PC-3 (cell line): ENCODE results near the gene LBHD2. TPM values are rescaled to one million over a fixed set of nuclear protein-coding genes. Genes with fewer than 3 reads are reported as not detected.

ENCODE experiments used
- ATAC-seq: fragments of 200-7000 bp; cut with Tn5 transposase; 2 replicates; pipeline ENCODE4 v1.9.1; 2020; ENCODE audit warnings: mild to moderate bottlenecking, moderate library complexity
- BruUV-seq: library from RNA; stranded (reverse); fragments of 400-500 nt; replicated peaks from 2 replicates; lab custom pipeline; 2021; lab: Mats Ljungman, UMichigan
- CTCF ChIA-PET: fragments of 300-600 bp; sonication (Branson Sonifier 250); formaldehyde crosslinking; loops from one replicate; lab custom pipeline; 2022; ENCODE audit warnings: antibody characterized with exemption; lab: Charles Lee
- POLR2A ChIA-PET: fragments of 300-600 bp; sonication (Branson Sonifier 250); formaldehyde crosslinking; loops from one replicate; lab custom pipeline; 2022; ENCODE audit warnings: antibody characterized with exemption; ENCODE audit not compliant: unreplicated experiment; lab: Charles Lee
- DNase-seq: peaks from one replicate; pipeline ENCODE4 v3.0.0-alpha.2; 2015
- H2AFZ ChIP-seq: fragments of 300-600 bp; sonication (generic); 2 replicates; pipeline ENCODE4 v1.6.0; 2016; ENCODE audit warnings: antibody characterized with exemption, low read length
- H3F3A ChIP-seq: fragments of 300-600 bp; sonication (generic); one replicate; pipeline ENCODE4 v1.6.0; 2017; ENCODE audit warnings: antibody characterized with exemption, low read length, control low read depth, mild to moderate bottlenecking; ENCODE audit not compliant: unreplicated experiment
- H3K27ac ChIP-seq: fragments of 300-600 bp; sonication (generic); 2 replicates; pipeline ENCODE4 v1.5.1; 2016; ENCODE audit warnings: mild to moderate bottlenecking, low read length
- H3K27me3 ChIP-seq: fragments of 300-600 bp; sonication (generic); 2 replicates; pipeline ENCODE4 v1.6.1; 2016; ENCODE audit warnings: low read length, mixed read lengths
- H3K36me3 ChIP-seq: fragments of 300-600 bp; sonication (generic); 2 replicates; pipeline ENCODE4 v1.6.1; 2016; ENCODE audit warnings: low read depth, mixed run types, low read length, mixed read lengths
- H3K4me1 ChIP-seq: fragments of 300-600 bp; sonication (generic); 2 replicates; pipeline ENCODE4 v1.5.1; 2016; ENCODE audit warnings: low read length; ENCODE audit not compliant: insufficient read depth
- H3K4me2 ChIP-seq: fragments of 300-600 bp; sonication (generic); 2 replicates; pipeline ENCODE4 v1.6.0; 2016; ENCODE audit warnings: low read length
- H3K4me3 ChIP-seq: fragments of 300-600 bp; sonication (generic); 2 replicates; pipeline ENCODE4 v1.5.1; 2016; ENCODE audit warnings: mild to moderate bottlenecking, low read length, mixed read lengths
- H3K79me2 ChIP-seq: fragments of 300-600 bp; sonication (generic); 2 replicates; pipeline ENCODE4 v1.6.1; 2017; ENCODE audit warnings: low read length, mixed read lengths
- H3K9ac ChIP-seq: fragments of 300-600 bp; sonication (generic); 2 replicates; pipeline ENCODE4 v1.6.0; 2016; ENCODE audit warnings: mild to moderate bottlenecking, low read length
- H3K9me2 ChIP-seq: fragments of 300-600 bp; sonication (generic); replicated peaks from 2 replicates; pipeline ENCODE4 v1.6.1; 2016; ENCODE audit warnings: mixed run types, low read length, mixed read lengths
- H3K9me3 ChIP-seq: fragments of 300-600 bp; sonication (generic); 2 replicates; pipeline ENCODE4 v1.6.1; 2016; ENCODE audit warnings: low read length, mixed read lengths
- H4K20me1 ChIP-seq: fragments of 300-600 bp; sonication (generic); 2 replicates; pipeline ENCODE4 v1.6.1; 2016; ENCODE audit warnings: low read length, mixed read lengths
- CTCF ChIP-seq: fragments of 300-600 bp; sonication (generic); conservative IDR thresholded peaks from 2 replicates; pipeline ENCODE4 v1.5.1; 2017; ENCODE audit warnings: antibody characterized with exemption, low read depth, mild to moderate bottlenecking, low read length
- EZH2 ChIP-seq: fragments of 300-600 bp; sonication (generic); IDR thresholded peaks from one replicate; pipeline ENCODE4 v1.6.1; 2017; ENCODE audit warnings: antibody characterized with exemption, mild to moderate bottlenecking, low read length; ENCODE audit not compliant: unreplicated experiment
- EZH2phosphoT487 ChIP-seq: fragments of 300-600 bp; sonication (generic); IDR thresholded peaks from 2 replicates; pipeline ENCODE4 v1.6.1; 2018; ENCODE audit warnings: mild to moderate bottlenecking, antibody characterized with exemption, low read length, borderline replicate concordance
- intact Hi-C: fragments of 100-400 bp; cut with micrococcal nuclease; formaldehyde crosslinking; loops from 2 replicates; pipeline ENCODE4 v1.9.0; 2023
- total RNA-seq: library from RNA; depleted of rRNA; stranded (reverse); fragments of >200 nt; gene quantifications from 2 replicates; pipeline ENCODE4 v1.2.3, GENCODE V29; 2014

The LBHD2 gene
- total RNA-seq, 1 experiment from 2014 or later = not detected

DNA sequence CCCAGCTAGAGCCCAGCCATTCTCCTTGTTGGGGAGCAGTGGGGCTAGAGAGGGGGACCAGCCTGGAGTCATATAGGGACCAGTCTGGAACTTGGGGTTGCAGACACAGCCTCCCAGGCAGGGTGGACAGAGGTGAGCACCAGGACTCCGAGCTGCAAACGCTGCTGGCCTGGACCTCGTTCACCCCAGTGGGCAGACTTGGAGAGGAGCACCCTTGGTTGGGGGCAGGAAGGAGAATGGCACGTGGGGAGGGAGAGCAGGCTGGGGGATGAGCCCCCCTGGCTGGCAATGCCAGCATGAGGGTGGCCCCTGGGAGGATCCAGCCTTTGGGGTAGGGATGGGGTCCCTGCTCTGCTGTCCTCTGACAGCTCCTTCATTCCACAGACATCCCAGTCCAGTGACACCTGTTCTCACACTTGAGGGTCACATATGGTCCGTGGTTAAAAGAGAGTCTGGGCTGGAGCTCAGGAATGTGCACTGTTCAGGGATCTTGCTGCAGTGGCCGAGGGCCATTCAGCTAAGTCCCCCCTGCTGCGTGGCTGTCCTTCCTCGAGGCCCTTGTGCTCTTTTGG, 2.8 kb downstream of the LBHD2 start:
- DNase-seq (no peak), ATAC-seq (no peak)
- Histone ChIP-seq H2AFZ (no peak overlapping the region), H3K4me3 (no peak overlapping the region), H3K36me3 (no peaks in the 10 kb centered on the region), H3K4me1 (no peaks in the 10 kb centered on the region; the same call in 1 of the 2 replicates), H3K4me2 (no peak overlapping the region), H3K9me3 (no peaks in the 10 kb centered on the region), H4K20me1 (no peaks in the 10 kb centered on the region), H3K9me2 (no peaks in the 10 kb centered on the region), H3K27ac (no peak overlapping the region), H3K9ac (no peak overlapping the region), H3K79me2 (no peaks in the 10 kb centered on the region), H3F3A (no peaks in the 10 kb centered on the region), H3K27me3 (no peaks in the 10 kb centered on the region)
- CTCF ChIA-PET = interaction anchor here (0.5 to 0.6 kb wide), 2 partner anchors 10 to 66 kb away, joined by 3 to 14 read pairs; no protein-coding TSS in a partner anchor
- no TSS peak for BruUV-seq
- no peak for TF ChIP-seq EZH2
- no peak for TF ChIP-seq CTCF
- TF ChIP-seq EZH2phosphoT487 = no peak
- intact Hi-C loops = no loop called here
- POLR2A ChIA-PET = interaction anchor here (0.6 kb wide), 1 partner anchor 10 kb away, joined by 11 read pairs; no protein-coding TSS in a partner anchor

DNA sequence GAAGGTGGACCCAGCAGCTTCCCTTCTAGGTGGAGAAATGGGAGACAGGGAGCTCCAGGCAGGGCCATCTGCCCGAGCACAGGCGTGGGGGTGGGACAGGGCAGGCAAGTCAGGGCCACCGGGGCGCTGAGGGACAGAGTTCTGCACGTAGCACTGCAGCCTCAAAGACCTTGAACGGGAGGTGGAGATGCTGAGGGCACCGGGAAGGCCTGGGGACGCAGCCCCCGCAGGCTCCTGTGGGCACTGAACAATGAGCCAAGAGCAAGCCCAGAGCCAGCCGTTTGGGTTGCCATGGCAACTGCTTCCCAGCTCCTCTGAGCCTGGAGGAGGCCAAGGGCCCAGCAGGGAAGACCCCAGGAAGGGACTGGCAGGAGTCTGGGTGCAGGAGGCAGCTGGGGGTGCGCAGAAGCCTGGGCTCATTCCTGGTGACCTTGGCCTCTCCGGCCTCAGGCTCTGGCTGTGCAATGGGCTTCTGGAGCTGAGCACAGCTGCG, 3.4 kb downstream of the LBHD2 start:
- intact Hi-C loops = no loop called here
- POLR2A ChIA-PET = no interaction called here
- ATAC-seq = no peak

More for the DNA sequence above, 3.4 kb downstream of the LBHD2 start:
- Histone ChIP-seq H3K9ac (no peak overlapping the region), H3K9me3 (no peaks in the 10 kb centered on the region), H3K4me2 (no peak overlapping the region), H3K79me2 (no peaks in the 10 kb centered on the region), H3K4me3 (no peak overlapping the region), H3K4me1 (no peaks in the 10 kb centered on the region; the same call in 1 of the 2 replicates), H2AFZ (no peak overlapping the region), H4K20me1 (no peaks in the 10 kb centered on the region), H3K36me3 (no peaks in the 10 kb centered on the region), H3K27me3 (no peaks in the 10 kb centered on the region), H3K9me2 (no peaks in the 10 kb centered on the region), H3K27ac (no peak overlapping the region), H3F3A (no peaks in the 10 kb centered on the region)
- no peak for DNase-seq
- CTCF ChIA-PET = interaction anchor here (0.5 kb wide), 1 partner anchor 11 kb away, joined by 14 read pairs; no protein-coding TSS in a partner anchor
- TF ChIP-seq CTCF = no peak
- no peak for TF ChIP-seq EZH2phosphoT487
- TF ChIP-seq EZH2 = no peak
- no TSS peak for BruUV-seq
